HEK293T (cell line): ENCODE measurements around the gene HYDIN.

ENCODE experiments used
- CTCF ChIA-PET: fragments of 350-600 bp; formaldehyde crosslinking; extraction: SDS; loops from one replicate; lab custom pipeline; 2021; ENCODE audit warnings: antibody characterized with exemption, inconsistent platforms; lab: Yijun Ruan, JAX
- POLR2A ChIA-PET: fragments of 350-600 bp; formaldehyde crosslinking; extraction: SDS; loops from one replicate; lab custom pipeline; 2020; ENCODE audit warnings: antibody characterized with exemption, inconsistent platforms; lab: Yijun Ruan, JAX
- DNase-seq: peaks from one replicate; pipeline ENCODE4 v3.0.0; 2012; ENCODE audit warnings: mixed read lengths; ENCODE audit errors: extremely low spot score
- ARNT ChIP-seq: fragments of 450-650 bp; IDR thresholded peaks from 2 replicates; pipeline ENCODE4 v1.6.1; 2017; ENCODE audit warnings: mild to moderate bottlenecking
- BHLHE40 ChIP-seq: fragments of 450-650 bp; IDR thresholded peaks from 2 replicates; pipeline ENCODE4 v1.6.1; 2016; ENCODE audit warnings: mild to moderate bottlenecking, moderate library complexity, borderline replicate concordance
- CTBP1 ChIP-seq: fragments of 450-650 bp; IDR thresholded peaks from 2 replicates; pipeline ENCODE4 v1.6.1; 2016; ENCODE audit warnings: borderline replicate concordance
- ELF4 ChIP-seq: fragments of 450-650 bp; IDR thresholded peaks from 2 replicates; pipeline ENCODE4 v1.6.1; 2017; ENCODE audit warnings: antibody characterized with exemption
- FOXA1 ChIP-seq: fragments of 450-650 bp; IDR thresholded peaks from 2 replicates; pipeline ENCODE4 v1.6.1; 2016; ENCODE audit warnings: mild to moderate bottlenecking
- FOXK2 ChIP-seq: fragments of 450-650 bp; IDR thresholded peaks from 2 replicates; pipeline ENCODE4 v1.6.1; 2016; ENCODE audit warnings: mild to moderate bottlenecking
- FOXM1 ChIP-seq: fragments of 450-650 bp; IDR thresholded peaks from 2 replicates; pipeline ENCODE4 v1.6.1; 2017; ENCODE audit warnings: mild to moderate bottlenecking, borderline replicate concordance
- HDGF ChIP-seq: fragments of 450-650 bp; IDR thresholded peaks from 2 replicates; pipeline ENCODE4 v1.6.1; 2017; ENCODE audit warnings: antibody characterized with exemption, borderline replicate concordance
- L3MBTL2 ChIP-seq: fragments of 450-650 bp; conservative IDR thresholded peaks from 2 replicates; pipeline ENCODE4 v1.6.1; 2016; ENCODE audit warnings: mild to moderate bottlenecking
- LEF1 ChIP-seq: fragments of 450-650 bp; IDR thresholded peaks from 2 replicates; pipeline ENCODE4 v1.6.1; 2017; ENCODE audit warnings: mild to moderate bottlenecking, borderline replicate concordance
- NFRKB ChIP-seq: fragments of 450-650 bp; IDR thresholded peaks from 2 replicates; pipeline ENCODE4 v1.6.1; 2016; ENCODE audit warnings: mild to moderate bottlenecking, moderate library complexity
- PKNOX1 ChIP-seq: fragments of 450-650 bp; IDR thresholded peaks from 2 replicates; pipeline ENCODE4 v1.6.1; 2016
- SP1 ChIP-seq: fragments of 450-650 bp; IDR thresholded peaks from 2 replicates; pipeline ENCODE4 v1.6.1; 2017
- SUZ12 ChIP-seq: fragments of 450-650 bp; IDR thresholded peaks from 2 replicates; pipeline ENCODE4 v1.6.1; 2016; ENCODE audit warnings: mild to moderate bottlenecking
- TARDBP ChIP-seq: fragments of 450-650 bp; IDR thresholded peaks from 2 replicates; pipeline ENCODE4 v1.6.1; 2016
- ZNF384 ChIP-seq: fragments of 450-650 bp; IDR thresholded peaks from 2 replicates; pipeline ENCODE4 v1.6.1; 2016

Gene HYDIN

DNA sequence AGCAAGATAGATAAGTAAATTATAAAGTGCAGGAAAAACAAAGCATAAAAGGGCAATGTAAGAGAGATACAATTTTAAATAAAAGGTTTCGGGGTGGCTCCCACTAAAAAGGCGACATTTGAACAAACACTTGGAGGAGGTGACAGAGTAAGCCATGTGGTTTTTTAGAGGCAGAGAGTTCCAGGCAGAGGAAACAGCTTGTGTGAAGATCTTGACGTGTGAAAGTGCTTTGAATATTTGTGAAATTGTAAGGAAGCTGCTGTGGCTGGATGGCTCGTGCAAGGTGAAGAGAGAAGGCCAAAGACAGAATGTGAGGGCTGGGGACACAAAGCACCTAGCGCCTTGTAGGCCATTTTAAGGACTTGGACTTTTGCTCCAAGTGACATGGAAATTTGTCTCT is 28.6 kb upstream of the HYDIN start:
- ChIA-PET CTCF (no interaction called here), POLR2A (no interaction called here)
- no peak for DNase-seq
- no peak for TF ChIP-seq HDGF
- TF ChIP-seq TARDBP, result no peak
- no peak for TF ChIP-seq FOXM1
- no peak for TF ChIP-seq SUZ12
- TF ChIP-seq CTBP1, result no peak
- TF ChIP-seq LEF1, result no peak
- no peak for TF ChIP-seq ARNT
- TF ChIP-seq PKNOX1, result no peak
- no peak for TF ChIP-seq SP1
- no peak for TF ChIP-seq ELF4
- TF ChIP-seq NFRKB, result no peak
- TF ChIP-seq BHLHE40, result no peak
- no peak for TF ChIP-seq FOXA1
- no peak for TF ChIP-seq FOXK2
- no peak for TF ChIP-seq L3MBTL2
- no peak for TF ChIP-seq ZNF384

- no peak for TF ChIP-seq PKNOX1
- TF ChIP-seq ARNT, result no peak
- ChIA-PET CTCF (no interaction called here), POLR2A (no interaction called here)
- no peak for DNase-seq
Measured at GRCh38 chr16:71258372-71258771, 27.9 kb upstream of the HYDIN start.

DNA sequence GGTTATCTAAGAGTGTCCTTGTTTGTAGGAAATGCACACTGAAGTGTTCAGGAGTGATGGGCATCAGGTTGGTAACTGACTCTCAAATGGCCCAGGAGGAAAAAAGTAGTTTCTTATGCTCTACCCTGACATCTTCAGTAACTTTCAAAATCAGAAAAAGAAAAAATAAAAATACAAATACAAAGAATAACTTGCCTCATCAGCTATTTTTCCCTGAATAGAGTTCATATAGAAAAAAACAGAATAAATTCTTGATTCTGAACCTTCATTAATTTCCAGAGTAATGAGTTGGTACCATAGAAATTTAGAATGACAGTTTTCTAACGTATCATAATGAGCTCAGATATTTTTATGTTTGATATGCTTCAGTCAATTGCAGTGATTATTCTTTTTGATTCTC is 27.2 kb upstream of the HYDIN start:
- ChIA-PET POLR2A (no interaction called here), CTCF (no interaction called here)
- DNase-seq, result no peak
- no peak for TF ChIP-seq L3MBTL2
- no peak for TF ChIP-seq FOXA1
- TF ChIP-seq NFRKB, result no peak
- no peak for TF ChIP-seq SUZ12
- no peak for TF ChIP-seq PKNOX1
- no peak for TF ChIP-seq FOXM1
- TF ChIP-seq BHLHE40, result no peak
- TF ChIP-seq SP1, result no peak
- no peak for TF ChIP-seq TARDBP
- TF ChIP-seq CTBP1, result no peak
- no peak for TF ChIP-seq LEF1

DNA sequence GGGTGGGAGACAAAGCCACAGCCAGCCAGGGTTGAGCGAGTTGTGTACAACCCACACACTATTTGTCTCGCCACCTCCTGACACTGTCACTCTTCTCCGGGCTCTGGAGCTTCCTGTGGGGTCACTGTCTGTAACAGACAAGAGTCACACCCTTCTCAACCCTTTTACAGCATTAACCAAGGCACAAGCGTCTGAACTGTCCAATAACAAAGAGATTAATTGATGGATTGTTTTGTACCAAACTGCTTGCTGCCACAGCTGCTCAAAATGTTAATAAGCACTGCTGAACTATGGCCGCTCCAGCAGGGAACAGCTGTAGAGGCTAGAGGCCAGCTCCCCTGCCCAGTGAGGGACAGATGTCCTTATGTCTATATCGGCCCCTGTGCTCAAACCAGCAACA is 25.2 kb upstream of the HYDIN start:
- no peak for DNase-seq
- TF ChIP-seq BHLHE40, result no peak
- ChIA-PET CTCF (no interaction called here), POLR2A (no interaction called here)

DNA sequence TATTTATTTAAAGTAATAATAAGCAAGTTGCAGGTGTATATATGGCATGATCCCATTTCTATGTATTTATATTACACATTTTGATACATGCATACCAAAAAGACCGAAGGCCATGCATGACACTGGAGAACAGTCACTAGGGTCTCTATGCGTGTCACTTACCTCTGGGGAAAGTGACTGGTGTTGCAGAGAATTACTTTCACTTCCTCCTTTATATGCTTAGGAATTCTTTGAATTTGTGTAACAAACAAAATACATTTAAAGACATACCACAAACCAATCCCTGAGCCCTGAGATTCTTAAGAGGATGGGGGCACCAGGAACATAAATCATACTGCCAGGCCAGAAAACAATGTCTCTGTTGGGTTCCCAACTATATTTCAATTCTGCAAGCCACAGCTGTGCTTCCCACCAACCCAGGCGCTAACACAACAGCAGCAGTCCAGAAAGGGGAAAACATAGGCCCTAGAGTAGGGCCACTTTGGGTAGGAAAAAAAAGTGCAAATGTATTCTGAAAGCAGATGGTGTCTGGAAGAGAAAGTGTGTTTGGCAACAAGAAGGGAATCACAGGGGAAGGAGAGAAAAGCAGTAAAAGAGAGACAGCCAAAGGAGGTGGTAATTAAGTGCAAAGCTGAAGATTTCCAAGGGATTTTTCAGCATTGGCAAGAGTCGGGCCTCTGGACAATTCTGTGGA is 24.5 kb upstream of the HYDIN start:
- ChIA-PET CTCF (no interaction called here), POLR2A (no interaction called here)
- TF ChIP-seq BHLHE40 (no peak), ARNT (no peak), HDGF (no peak), SP1 (no peak), ELF4 (no peak), NFRKB (no peak), FOXA1 (no peak), CTBP1 (no peak), PKNOX1 (no peak), FOXK2 (no peak), TARDBP (no peak), ZNF384 (no peak), FOXM1 (no peak), L3MBTL2 (no peak), SUZ12 (no peak), LEF1 (no peak)
- DNase-seq, result no peak

DNA sequence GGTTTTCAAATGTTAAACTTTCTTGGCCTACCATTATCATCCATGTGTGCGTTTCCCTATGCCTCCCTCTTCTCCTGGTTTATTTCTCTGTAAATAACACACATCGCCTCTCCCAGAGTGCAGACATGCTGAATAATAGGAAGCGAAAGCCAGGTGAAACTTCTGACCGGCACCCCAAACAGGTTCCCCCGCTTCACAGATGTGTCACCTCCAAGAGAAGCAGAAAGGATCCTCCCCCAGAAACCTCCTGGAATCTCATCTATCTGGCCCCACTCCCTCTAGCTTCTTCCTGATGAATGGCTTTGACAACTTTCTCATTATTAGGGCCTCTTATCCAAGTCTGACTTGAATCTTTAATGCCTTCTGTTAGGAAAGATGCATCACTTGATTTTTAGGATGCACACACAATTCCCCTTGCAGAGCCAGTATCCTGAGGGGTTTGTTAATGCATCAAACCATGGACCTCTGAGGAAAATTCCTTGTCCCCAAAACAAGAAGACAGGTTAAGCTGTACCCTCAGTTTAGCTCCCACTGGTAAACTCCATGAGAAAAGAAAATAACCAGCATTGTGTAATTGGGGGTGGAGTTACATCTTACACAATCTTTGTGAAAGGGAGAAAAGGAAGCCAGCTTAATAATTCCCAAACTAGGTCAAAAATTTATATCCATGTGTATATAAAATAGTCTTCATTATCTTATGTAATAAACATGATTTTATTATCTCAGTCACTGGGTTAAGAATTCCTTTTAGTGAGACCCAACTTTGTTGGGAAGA is 20.1 kb upstream of the HYDIN start:
- ChIA-PET POLR2A (no interaction called here), CTCF (no interaction called here)
- TF ChIP-seq CTBP1 (no peak), TARDBP (no peak), ZNF384 (no peak), NFRKB (no peak), LEF1 (no peak), FOXM1 (no peak), BHLHE40 (no peak), SUZ12 (no peak), SP1 (no peak), FOXA1 (no peak), ELF4 (no peak), FOXK2 (no peak), HDGF (no peak), L3MBTL2 (no peak), PKNOX1 (no peak)
- DNase-seq, result no peak
